ENCODE data around the gene ZNF341.

GRCh38 chr20:33707668-33708067 is 24.1 kb upstream of the ZNF341 start:
- TF ChIP-seq CTCF (IDR thresholded peaks at IDR 0.05): no peak
- no peak for TF ChIP-seq EZH2 (IDR thresholded peaks at IDR 0.05; ENCODE audit: borderline replicate concordance, insufficient read depth, low read depth, low read length, poor library complexity, severe bottlenecking)
